ENCODE measurements around the gene STEAP1B. TPM values are rescaled to one million over a fixed set of nuclear protein-coding genes. Genes with fewer than 3 reads are reported as not detected.

Gene STEAP1B
- total RNA-seq, 1 donor from 2014 or later, result 2.0 TPM

Other genes starting within 250 kb of the STEAP1B start
- 48.6 TPM for gene RAPGEF5, start 143.0 kb downstream of the STEAP1B start, total RNA-seq
- gene IL6, start 227.0 kb upstream of the STEAP1B start, total RNA-seq, result not detected

Measured in esophagus mucosa (tissue), 1 donor.